NT2/D1 (cell line): ENCODE results near the gene LHX5.

Experiments
- DNase-seq: peaks from one replicate; pipeline ENCODE4 v3.0.0-alpha.2; 2011; ENCODE audit warnings: low read depth, low spot score
- H3K27me3 ChIP-seq: 2 replicates; pipeline ENCODE4 v1.6.0; 2011; ENCODE audit warnings: mild to moderate bottlenecking; ENCODE audit not compliant: insufficient read length, insufficient read depth
- H3K36me3 ChIP-seq: 2 replicates; pipeline ENCODE4 v1.6.1; 2011; ENCODE audit warnings: mild to moderate bottlenecking, low read length, mixed read lengths; ENCODE audit not compliant: insufficient read depth, insufficient read length
- H3K4me1 ChIP-seq: 2 replicates; pipeline ENCODE4 v1.5.1; 2011; ENCODE audit not compliant: insufficient read depth, insufficient read length
- H3K4me3 ChIP-seq: 2 replicates; pipeline ENCODE4 v1.5.1; 2011; ENCODE audit warnings: low read depth; ENCODE audit not compliant: insufficient read length
- H3K9ac ChIP-seq: 2 replicates; pipeline ENCODE4 v1.6.0; 2011; ENCODE audit warnings: low read depth; ENCODE audit not compliant: insufficient read length
- H3K9me3 ChIP-seq: 2 replicates; pipeline ENCODE4 v1.5.1; 2011; ENCODE audit warnings: mild to moderate bottlenecking, low read length; ENCODE audit not compliant: insufficient read depth
- SUZ12 ChIP-seq: IDR thresholded peaks from 2 replicates; pipeline ENCODE4 v1.6.1; 2011; ENCODE audit not compliant: insufficient read length, insufficient read depth; ENCODE audit errors: extremely low read depth
- YY1 ChIP-seq: IDR thresholded peaks from 2 replicates; pipeline ENCODE4 v1.6.1; 2011; ENCODE audit not compliant: insufficient read length, insufficient read depth
- ZNF274 ChIP-seq: IDR thresholded peaks from 2 replicates; pipeline ENCODE4 v1.6.1; 2011; ENCODE audit warnings: mild to moderate bottlenecking, low read depth, low read length

LHX5 gene

GRCh38 chr12:113456761-113457160, 14.9 kb downstream of the LHX5 start:
- no peak for DNase-seq
- peaks cover 2% of the 10 kb centered on the region for H3K4me1 ChIP-seq
- no peak overlapping the region for H3K9ac ChIP-seq
- no peak overlapping the region for H3K4me3 ChIP-seq
- no peaks in the 10 kb centered on the region for H3K9me3 ChIP-seq
- H3K27me3 ChIP-seq = peaks cover 38% of the 10 kb centered on the region
- H3K36me3 ChIP-seq = no peaks in the 10 kb centered on the region
- TF ChIP-seq ZNF274 (no peak), SUZ12 (no peak), YY1 (no peak)

DNA sequence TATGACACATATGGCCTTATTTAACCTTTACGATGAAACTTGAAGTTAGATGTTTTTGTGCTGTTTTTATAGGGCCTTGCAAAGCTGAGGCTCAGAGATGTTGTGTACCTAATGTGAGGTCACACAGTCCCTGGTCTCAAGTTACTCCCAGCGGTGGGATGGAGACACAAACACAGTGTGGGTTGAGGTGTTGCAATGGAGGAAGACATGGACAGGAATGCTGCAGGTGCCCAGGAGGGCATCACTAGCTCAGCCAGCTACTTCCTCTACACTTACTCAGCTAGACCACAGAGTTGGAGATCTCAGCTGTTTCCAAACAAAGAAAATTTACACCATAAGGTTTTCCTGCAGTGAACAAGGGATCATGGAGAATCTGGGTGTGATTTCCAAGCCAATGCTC, 15.5 kb downstream of the LHX5 start:
- H3K4me3 ChIP-seq = no peak overlapping the region
- H3K9ac ChIP-seq = no peak overlapping the region

GRCh38 chr12:113453330-113453729, 18.3 kb downstream of the LHX5 start:
- peaks cover 5% of the 10 kb centered on the region for H3K27me3 ChIP-seq
- DNase-seq = no peak
- H3K9me3 ChIP-seq = no peaks in the 10 kb centered on the region
- no peak overlapping the region for H3K9ac ChIP-seq
- H3K36me3 ChIP-seq = no peaks in the 10 kb centered on the region
- H3K4me1 ChIP-seq = peaks cover 2% of the 10 kb centered on the region
- no peak overlapping the region for H3K4me3 ChIP-seq
- no peak for TF ChIP-seq YY1
- TF ChIP-seq SUZ12 = no peak
- no peak for TF ChIP-seq ZNF274

More for the DNA sequence above, 15.5 kb downstream of the LHX5 start:
- TF ChIP-seq ZNF274 = no peak
- H3K36me3 ChIP-seq = no peaks in the 10 kb centered on the region
- DNase-seq = no peak
- peaks cover 2% of the 10 kb centered on the region for H3K4me1 ChIP-seq
- H3K27me3 ChIP-seq = peaks cover 32% of the 10 kb centered on the region
- H3K9me3 ChIP-seq = no peaks in the 10 kb centered on the region

DNA sequence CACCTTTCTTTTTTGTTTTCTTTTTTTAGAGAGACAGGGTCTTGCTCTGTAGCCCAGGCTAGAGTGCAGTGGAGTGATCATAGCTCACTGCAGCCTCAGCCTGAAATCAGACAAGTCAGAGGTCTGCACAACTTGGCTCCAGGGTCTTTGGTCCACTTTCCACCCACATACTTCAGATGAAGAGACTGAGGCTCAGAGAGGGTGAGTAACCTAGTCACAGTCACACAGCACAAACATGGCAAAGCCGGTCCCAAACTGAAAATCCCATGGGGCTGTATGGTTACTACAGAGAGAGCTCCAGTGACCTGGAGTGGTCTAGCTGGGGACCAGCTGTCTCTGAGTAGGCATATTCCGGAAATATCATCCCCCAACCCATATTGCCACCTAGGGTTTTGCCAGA, 19.2 kb downstream of the LHX5 start:
- no peaks in the 10 kb centered on the region for H3K36me3 ChIP-seq
- H3K27me3 ChIP-seq = no peaks in the 10 kb centered on the region
- H3K9me3 ChIP-seq = no peaks in the 10 kb centered on the region
- TF ChIP-seq ZNF274 = no peak
- TF ChIP-seq YY1 = no peak
- no peak for TF ChIP-seq SUZ12
- DNase-seq = no peak
- peaks cover 2% of the 10 kb centered on the region for H3K4me1 ChIP-seq
- H3K4me3 ChIP-seq = no peak overlapping the region
- H3K9ac ChIP-seq = no peak overlapping the region

- no peak for DNase-seq
- Histone ChIP-seq H3K9ac (no peak overlapping the region), H3K4me3 (no peak overlapping the region)
Measured at GRCh38 chr12:113449839-113450238, 21.8 kb downstream of the LHX5 start.

GRCh38 chr12:113449299-113449698, 22.4 kb downstream of the LHX5 start:
- Histone ChIP-seq H3K9me3 (no peaks in the 10 kb centered on the region; the same call in 1 of the 2 replicates), H3K4me1 (no peaks in the 10 kb centered on the region), H3K36me3 (no peaks in the 10 kb centered on the region), H3K27me3 (no peaks in the 10 kb centered on the region), H3K9ac (no peak overlapping the region), H3K4me3 (no peak overlapping the region)
- TF ChIP-seq SUZ12 = no peak
- TF ChIP-seq YY1 = no peak
- no peak for DNase-seq

More at GRCh38 chr12:113449839-113450238, 21.8 kb downstream of the LHX5 start:
- Histone ChIP-seq H3K4me1 (no peaks in the 10 kb centered on the region), H3K36me3 (no peaks in the 10 kb centered on the region), H3K27me3 (no peaks in the 10 kb centered on the region), H3K9me3 (no peaks in the 10 kb centered on the region; the same call in 1 of the 2 replicates)
- TF ChIP-seq SUZ12 (no peak), YY1 (no peak), ZNF274 (no peak)

GRCh38 chr12:113448873-113449272, 22.8 kb downstream of the LHX5 start:
- H3K4me1 ChIP-seq = no peaks in the 10 kb centered on the region
- H3K27me3 ChIP-seq = no peaks in the 10 kb centered on the region
- H3K9ac ChIP-seq = no peak overlapping the region
- H3K36me3 ChIP-seq = no peaks in the 10 kb centered on the region
- H3K9me3 ChIP-seq = no peaks in the 10 kb centered on the region; the same call in 1 of the 2 replicates
- H3K4me3 ChIP-seq = no peak overlapping the region
- DNase-seq = no peak
- TF ChIP-seq ZNF274 = no peak
- TF ChIP-seq SUZ12 = no peak
- TF ChIP-seq YY1 = no peak
